ENCODE measurements around the gene DGKI. TPM values are rescaled to one million over a fixed set of nuclear protein-coding genes. Genes with fewer than 3 reads are reported as not detected.
A peak's percentile ranks its signal among the peaks of the same experiment; 100 is the strongest.

DGKI gene
- total and polyA plus RNA-seq, 4 donors, result 0.01 to 0.37 (median 0.31) TPM

DNA sequence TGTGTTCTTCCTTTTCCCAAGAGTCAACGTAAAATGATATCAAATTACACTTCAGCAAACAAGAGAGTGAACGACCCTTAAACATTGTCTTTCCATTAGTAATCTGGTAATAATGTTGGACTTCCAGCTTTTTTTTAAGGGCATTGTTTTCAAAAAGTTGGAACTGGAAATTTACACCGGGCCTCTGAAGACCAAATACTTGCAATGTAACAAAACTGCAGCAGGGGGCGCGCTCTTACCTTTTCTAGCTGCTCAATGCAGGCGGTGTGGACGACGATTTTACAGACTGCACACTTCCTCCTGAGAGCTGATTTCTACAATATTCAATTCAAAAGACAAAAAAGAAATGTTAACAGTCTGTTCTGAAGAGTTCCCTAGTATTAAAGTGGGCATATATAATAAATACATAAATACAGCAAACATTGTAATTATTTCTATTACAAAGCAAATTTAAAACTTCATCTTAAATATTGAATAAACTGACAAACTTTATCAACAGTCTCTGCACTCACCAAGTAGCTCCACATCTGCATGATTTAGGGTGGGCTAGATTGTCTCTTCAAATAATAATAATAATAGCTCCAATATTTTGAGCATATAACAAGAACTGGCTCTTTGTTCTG is 190.4 kb downstream of the DGKI start:
- no peak overlapping the region for H3K9ac ChIP-seq (ENCODE audit: low read depth in 1 of 2, low read length in 2 of 2)
- WGBS, result 7% methylated on average over 8 of the region's 8 CpGs
- no peak overlapping the region for H3K4me3 ChIP-seq (ENCODE audit: low read depth in 1 of 3, low read length in 3 of 3)
- peak; percentile 90 to 93 for TF ChIP-seq RAD21 (IDR thresholded peaks at IDR 0.05)
- TF ChIP-seq CTCF (IDR thresholded peaks at IDR 0.05; ENCODE audit: low read depth, low read length, missing input control), result peak; percentile 78
- TF ChIP-seq, protein P1, sequence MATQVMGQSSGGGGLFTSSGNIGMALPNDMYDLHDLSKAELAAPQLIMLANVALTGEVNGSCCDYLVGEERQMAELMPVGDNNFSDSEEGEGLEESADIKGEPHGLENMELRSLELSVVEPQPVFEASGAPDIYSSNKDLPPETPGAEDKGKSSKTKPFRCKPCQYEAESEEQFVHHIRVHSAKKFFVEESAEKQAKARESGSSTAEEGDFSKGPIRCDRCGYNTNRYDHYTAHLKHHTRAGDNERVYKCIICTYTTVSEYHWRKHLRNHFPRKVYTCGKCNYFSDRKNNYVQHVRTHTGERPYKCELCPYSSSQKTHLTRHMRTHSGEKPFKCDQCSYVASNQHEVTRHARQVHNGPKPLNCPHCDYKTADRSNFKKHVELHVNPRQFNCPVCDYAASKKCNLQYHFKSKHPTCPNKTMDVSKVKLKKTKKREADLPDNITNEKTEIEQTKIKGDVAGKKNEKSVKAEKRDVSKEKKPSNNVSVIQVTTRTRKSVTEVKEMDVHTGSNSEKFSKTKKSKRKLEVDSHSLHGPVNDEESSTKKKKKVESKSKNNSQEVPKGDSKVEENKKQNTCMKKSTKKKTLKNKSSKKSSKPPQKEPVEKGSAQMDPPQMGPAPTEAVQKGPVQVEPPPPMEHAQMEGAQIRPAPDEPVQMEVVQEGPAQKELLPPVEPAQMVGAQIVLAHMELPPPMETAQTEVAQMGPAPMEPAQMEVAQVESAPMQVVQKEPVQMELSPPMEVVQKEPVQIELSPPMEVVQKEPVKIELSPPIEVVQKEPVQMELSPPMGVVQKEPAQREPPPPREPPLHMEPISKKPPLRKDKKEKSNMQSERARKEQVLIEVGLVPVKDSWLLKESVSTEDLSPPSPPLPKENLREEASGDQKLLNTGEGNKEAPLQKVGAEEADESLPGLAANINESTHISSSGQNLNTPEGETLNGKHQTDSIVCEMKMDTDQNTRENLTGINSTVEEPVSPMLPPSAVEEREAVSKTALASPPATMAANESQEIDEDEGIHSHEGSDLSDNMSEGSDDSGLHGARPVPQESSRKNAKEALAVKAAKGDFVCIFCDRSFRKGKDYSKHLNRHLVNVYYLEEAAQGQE (IDR thresholded peaks at IDR 0.05), result no peak
- TF ChIP-seq, protein P2, sequence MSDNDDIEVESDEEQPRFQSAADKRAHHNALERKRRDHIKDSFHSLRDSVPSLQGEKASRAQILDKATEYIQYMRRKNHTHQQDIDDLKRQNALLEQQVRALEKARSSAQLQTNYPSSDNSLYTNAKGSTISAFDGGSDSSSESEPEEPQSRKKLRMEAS (IDR thresholded peaks at IDR 0.05), result no peak
- peak in 1 of 2 donors; percentile 11 for TF ChIP-seq HNF4A (conservative IDR thresholded peaks at IDR 0.05)
- peak; percentile 5 for TF ChIP-seq FOXA2 (IDR thresholded peaks at IDR 0.05)
- H3K27me3 ChIP-seq (ENCODE audit: control insufficient read depth in 4 of 4, insufficient read depth in 4 of 4, low read length in 3 of 4), result peaks cover 0 to 4% (median under 1%) of the 10 kb centered on the region in 4 donors
- H3K9me3 ChIP-seq (ENCODE audit: control insufficient read depth in 4 of 4, low read length in 3 of 4), result no peaks in the 10 kb centered on the region
- peaks cover 0 to 4% (median 0%) of the 10 kb centered on the region in 4 donors for H3K4me1 ChIP-seq (ENCODE audit: control insufficient read depth in 4 of 4, insufficient read depth in 4 of 4, low read length in 3 of 4)
- DNase-seq (ENCODE audit: low spot score), result peak; percentile 77
- H3K36me3 ChIP-seq (ENCODE audit: control insufficient read depth in 4 of 4, insufficient read depth in 3 of 4, low read depth in 1 of 4, low read length in 3 of 4), result no peaks in the 10 kb centered on the region
- H3K27ac ChIP-seq (ENCODE audit: low read depth in 1 of 2, low read length in 2 of 2), result no peak overlapping the region

- WGBS, result 79% methylated on average over 6 of the region's 6 CpGs
Observed at GRCh38 chr7:137655804-137656203, 191.0 kb downstream of the DGKI start.

More at GRCh38 chr7:137655804-137656203, 191.0 kb downstream of the DGKI start:
- no peak overlapping the region for H3K4me3 ChIP-seq (ENCODE audit: low read depth in 1 of 3, low read length in 3 of 3)
- peaks cover 0 to 4% (median under 1%) of the 10 kb centered on the region in 4 donors for H3K27me3 ChIP-seq (ENCODE audit: control insufficient read depth in 4 of 4, insufficient read depth in 4 of 4, low read length in 3 of 4)
- DNase-seq (ENCODE audit: low spot score), result no peak
- no peaks in the 10 kb centered on the region for H3K9me3 ChIP-seq (ENCODE audit: control insufficient read depth in 4 of 4, low read length in 3 of 4)
- no peaks in the 10 kb centered on the region for H3K36me3 ChIP-seq (ENCODE audit: control insufficient read depth in 4 of 4, insufficient read depth in 3 of 4, low read depth in 1 of 4, low read length in 3 of 4)
- TF ChIP-seq NR2F2 (IDR thresholded peaks at IDR 0.05) (no peak), YY1 (IDR thresholded peaks at IDR 0.05) (no peak), CTCF (IDR thresholded peaks at IDR 0.05; ENCODE audit: low read depth, low read length, missing input control) (no peak), FOXA2 (IDR thresholded peaks at IDR 0.05) (no peak), SP1 (IDR thresholded peaks at IDR 0.05) (no peak), GABPA (IDR thresholded peaks at IDR 0.05 in 1 of 2, conservative IDR thresholded peaks at IDR 0.05 in 1 of 2) (no peak), JUND (IDR thresholded peaks at IDR 0.05) (no peak), HNF4G (IDR thresholded peaks at IDR 0.05) (no peak), ZBTB33 (IDR thresholded peaks at IDR 0.05) (no peak), HNF4A (conservative IDR thresholded peaks at IDR 0.05) (no peak), RAD21 (IDR thresholded peaks at IDR 0.05) (no peak), FOXA1 (IDR thresholded peaks at IDR 0.05) (no peak), EGR1 (IDR thresholded peaks at IDR 0.05; ENCODE audit: low read depth in 2 of 2) (no peak)
- TF ChIP-seq, protein P3, sequence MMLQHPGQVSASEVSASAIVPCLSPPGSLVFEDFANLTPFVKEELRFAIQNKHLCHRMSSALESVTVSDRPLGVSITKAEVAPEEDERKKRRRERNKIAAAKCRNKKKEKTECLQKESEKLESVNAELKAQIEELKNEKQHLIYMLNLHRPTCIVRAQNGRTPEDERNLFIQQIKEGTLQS (IDR thresholded peaks at IDR 0.05), result no peak
- TF ChIP-seq, protein P2 (IDR thresholded peaks at IDR 0.05), result no peak
- TF ChIP-seq, protein P1 (IDR thresholded peaks at IDR 0.05), result no peak
- peaks cover 0 to 4% (median 0%) of the 10 kb centered on the region in 4 donors for H3K4me1 ChIP-seq (ENCODE audit: control insufficient read depth in 4 of 4, insufficient read depth in 4 of 4, low read length in 3 of 4)
- H3K9ac ChIP-seq (ENCODE audit: low read depth in 1 of 2, low read length in 2 of 2), result no peak overlapping the region
- H3K27ac ChIP-seq (ENCODE audit: low read depth in 1 of 2, low read length in 2 of 2), result no peak overlapping the region
